ENCODE data around the gene RAX2.
"Not testable (repeated sequence)": the region's sequence is repeated elsewhere in the genome, so short reads cannot be mapped to it uniquely, and the experiment has no call there.

RAX2 gene

DNA sequence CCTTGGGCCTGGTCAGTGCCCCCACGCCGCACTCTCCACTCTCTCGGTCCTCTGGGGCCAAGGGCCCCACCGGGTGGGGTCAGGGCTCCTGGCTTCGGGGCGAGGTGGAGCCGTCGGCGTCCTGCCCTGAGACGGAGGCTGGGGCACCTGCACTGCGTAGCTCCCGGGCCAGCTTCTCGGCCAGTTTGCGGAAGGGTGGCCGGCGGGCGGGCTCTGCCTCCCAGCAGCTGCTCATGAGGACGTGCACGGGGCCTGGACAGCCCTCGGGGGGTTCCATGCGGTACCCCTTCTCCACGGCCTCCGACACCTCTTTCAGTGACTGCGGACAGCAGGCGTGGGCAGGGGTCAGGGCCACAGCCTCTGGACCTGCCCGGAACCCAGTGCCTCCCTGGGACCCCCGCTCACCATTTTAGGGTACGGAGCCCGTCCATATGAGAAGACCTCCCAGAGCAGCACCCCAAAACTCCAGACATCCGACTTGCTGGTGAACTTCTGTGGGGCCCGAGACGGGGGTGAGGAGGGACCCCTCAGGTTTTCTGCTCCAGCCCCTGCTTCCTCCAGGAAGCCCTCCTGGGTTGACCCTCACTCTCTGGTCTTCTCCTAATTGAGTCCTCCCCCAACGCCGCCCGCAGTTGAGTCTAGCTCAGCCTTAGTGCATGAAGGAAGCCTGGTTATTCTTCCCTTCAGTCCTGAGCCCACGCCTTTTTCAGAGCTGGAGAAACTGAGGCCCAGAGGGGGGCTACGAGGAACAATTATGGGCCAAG lies 6.3 kb upstream of the RAX2 start:
- DNase-seq (ENCODE audit: low read depth in 2 of 2), result no peak

DNA sequence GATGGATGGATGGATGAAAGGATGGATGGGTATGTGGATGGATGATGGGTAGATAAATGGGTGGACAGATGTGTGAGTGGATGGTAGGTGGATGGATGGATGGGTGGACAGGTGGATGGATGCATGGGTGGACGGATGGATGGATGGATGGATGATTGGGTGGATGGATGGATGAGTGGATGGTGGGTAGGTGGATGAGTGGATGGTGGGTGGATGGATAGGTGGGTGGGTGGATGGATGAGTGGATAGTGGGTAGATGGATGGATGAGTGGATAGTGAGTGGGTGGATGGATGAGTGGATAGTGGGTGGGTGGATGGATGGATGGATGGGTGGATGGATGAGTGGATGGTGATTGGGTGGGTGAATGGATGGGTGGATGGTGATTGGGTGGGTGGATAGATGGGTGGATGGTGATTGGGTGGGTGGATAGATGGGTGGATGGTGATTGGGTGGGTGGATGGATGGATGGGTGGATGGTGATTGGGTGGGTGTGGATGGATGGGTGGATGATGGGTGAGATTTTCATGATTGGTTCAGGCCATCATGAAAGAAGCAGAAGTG lies 4.5 kb upstream of the RAX2 start:
- no peak for DNase-seq (ENCODE audit: low read depth in 2 of 2)

DNA sequence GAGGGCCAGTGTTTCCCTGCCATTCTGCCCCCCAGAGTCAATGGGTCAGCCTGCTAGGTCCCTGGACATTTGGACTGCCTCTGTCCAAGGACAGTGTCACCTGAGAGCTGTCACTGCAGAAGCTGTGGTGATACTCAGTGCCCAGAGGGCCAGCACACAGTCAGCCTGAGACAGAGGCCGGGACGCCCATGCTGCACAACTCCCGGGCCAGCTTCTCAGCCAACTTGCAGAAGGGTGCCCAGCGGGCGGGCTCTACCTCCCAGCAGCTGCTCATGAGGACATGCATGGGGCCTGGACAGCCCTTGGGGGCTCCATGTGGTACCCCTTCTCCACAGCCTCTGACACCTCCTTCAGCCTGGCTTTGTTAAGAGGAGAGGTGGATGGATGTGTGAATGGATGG lies 3.8 kb upstream of the RAX2 start:
- no peak for DNase-seq (ENCODE audit: low read depth in 2 of 2)

DNA sequence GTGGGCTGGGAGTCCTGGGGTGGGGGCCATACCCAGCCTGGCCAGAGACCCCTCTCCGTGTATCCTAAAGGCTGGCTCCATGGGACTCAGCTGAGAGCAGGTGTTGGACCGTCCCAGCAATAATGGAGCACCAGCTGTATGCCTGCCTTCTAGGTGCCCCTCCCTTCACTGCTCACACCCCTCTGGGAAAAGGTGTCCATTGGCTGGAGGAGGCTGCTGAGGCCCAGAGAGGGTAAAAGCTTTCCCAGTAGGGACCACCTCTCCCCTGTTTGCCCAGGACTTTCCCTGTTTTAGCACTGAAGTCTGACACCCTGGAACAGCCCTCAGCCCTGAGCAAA lies 3.3 kb upstream of the RAX2 start:
- no peak for DNase-seq (ENCODE audit: low read depth in 2 of 2)

- DNase-seq (ENCODE audit: low read depth in 2 of 2), result no peak
These were observed 2.8 kb upstream of the RAX2 start for GRCh38 chr19:3774621-3775373.

DNA sequence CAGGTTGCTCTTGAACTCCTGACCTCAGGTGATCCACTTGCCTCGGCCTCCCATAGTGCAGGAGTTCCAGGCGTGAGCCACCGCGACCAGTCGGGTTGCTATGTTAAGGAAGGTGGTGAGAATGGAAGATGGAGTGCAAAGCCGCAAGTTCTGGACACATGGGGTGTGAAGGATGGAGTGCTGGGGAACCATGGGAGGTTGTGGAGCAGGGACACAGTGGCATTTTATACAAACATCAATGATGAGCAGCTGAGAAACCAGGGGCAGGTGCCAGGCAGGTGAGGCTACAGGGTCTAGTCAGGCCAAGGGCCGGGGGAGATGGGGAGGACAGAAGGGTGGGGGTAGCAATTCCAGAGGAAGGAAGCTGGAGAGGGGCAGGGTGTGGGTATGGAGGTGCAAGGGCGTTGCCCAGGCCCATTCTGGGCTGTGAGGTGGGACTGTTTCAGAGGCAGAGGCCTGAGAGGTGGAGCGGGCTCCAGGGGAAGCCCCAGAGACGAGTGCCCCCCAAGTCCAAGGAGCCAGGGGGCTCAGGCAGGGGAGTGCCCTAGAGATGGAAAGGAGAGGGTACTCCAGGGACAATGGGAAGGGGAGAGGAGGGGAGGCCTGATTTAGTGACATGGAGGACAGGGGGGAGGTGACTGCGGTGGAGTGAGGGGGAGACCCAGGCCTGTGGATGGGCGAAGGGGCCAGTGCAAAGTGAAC lies 1.9 kb upstream of the RAX2 start:
- no peak for DNase-seq (ENCODE audit: low read depth in 2 of 2)

GRCh38 chr19:3771000-3771905 lies 775 bp downstream of the RAX2 start:
- DNase-seq (ENCODE audit: low read depth in 2 of 2), result no peak

- DNase-seq (ENCODE audit: low read depth in 2 of 2), result no peak
These were observed 1.7 kb downstream of the RAX2 start for GRCh38 chr19:3770136-3770999.

- DNase-seq (ENCODE audit: low read depth in 2 of 2), result no peak
These were observed 2.5 kb downstream of the RAX2 start for GRCh38 chr19:3769494-3769893.

DNA sequence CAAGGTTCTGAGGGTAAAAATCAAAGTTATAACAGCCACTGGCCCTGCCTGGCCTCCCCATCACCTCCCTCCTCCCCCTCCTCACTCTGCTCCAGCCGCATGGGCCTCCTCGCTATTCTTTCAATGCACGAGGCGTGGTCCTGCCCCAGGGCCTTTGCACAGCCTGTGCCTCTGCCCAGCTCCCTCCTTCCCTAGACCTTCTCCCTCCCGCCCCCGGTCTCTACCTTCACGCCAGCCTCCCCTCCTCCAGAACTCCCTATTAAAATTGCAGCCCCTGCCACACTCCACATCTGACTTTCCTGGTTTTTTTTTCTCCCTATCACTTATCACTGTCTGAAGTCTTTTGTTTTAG lies 3.3 kb downstream of the RAX2 start:
- no peak for DNase-seq (ENCODE audit: low read depth in 2 of 2)

GRCh38 chr19:3768015-3768747 lies 3.8 kb downstream of the RAX2 start:
- DNase-seq (ENCODE audit: low read depth in 2 of 2), result no peak

DNA sequence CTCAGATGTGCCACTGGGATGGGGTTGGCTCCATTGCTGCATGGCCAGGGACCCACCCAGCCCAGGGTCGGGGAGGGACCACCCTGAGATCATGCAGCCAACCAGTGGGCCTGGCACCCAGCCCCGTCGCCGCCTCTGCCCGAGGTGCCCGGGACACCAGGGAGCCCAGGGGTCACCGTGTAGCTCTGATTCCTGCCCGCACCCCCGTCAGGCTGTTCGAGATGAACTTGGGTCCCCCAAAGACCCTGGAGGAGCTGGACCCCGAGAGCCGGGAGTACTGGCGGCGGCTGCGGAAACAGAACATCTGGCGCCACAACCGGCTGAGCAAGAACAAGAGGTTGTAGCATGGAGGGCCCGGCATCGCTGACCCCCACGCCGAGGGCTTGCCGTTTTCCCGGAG lies 5.0 kb downstream of the RAX2 start:
- no peak for DNase-seq (ENCODE audit: low read depth in 2 of 2)

DNA sequence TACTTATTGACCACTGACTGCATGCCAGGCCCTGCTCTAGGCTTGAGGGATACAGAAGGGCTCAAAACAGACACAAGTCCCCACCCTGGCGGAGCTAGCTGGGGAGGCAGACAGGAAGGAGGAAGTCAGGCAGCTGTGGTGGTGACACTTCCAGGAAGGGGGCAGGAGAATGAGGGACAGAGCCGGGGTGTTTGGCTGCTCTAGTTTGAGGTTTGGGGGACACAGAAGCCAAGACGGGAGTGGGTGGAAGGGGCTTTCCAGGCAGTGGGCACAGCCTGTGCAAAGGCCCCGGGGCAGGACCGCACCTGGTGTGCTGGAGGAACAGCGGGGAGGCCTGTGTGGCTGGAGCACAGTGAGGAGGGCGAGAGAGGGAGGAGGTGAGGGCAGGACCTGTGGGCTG lies 5.5 kb downstream of the RAX2 start:
- no peak for DNase-seq (ENCODE audit: low read depth in 2 of 2)

- DNase-seq (ENCODE audit: low read depth in 2 of 2), result not testable (repeated sequence)
These were observed 6.3 kb downstream of the RAX2 start for GRCh38 chr19:3765757-3766156.

- DNase-seq (ENCODE audit: low read depth in 2 of 2), result no peak
These were observed 6.9 kb downstream of the RAX2 start for GRCh38 chr19:3765121-3765520.

GRCh38 chr19:3762501-3763459 lies 9.2 kb downstream of the RAX2 start, which contains the start of gene MRPL54:
TSS of gene MRPL54 (plus strand) at chr19:3762682. CDS start at chr19:3762701, 19 bp downstream.
- peak; percentile 99 for DNase-seq (ENCODE audit: low read depth in 2 of 2)

GRCh38 chr19:3762130-3762473 lies 9.9 kb downstream of the RAX2 start:
- DNase-seq (ENCODE audit: low read depth in 2 of 2), result no peak

DNA sequence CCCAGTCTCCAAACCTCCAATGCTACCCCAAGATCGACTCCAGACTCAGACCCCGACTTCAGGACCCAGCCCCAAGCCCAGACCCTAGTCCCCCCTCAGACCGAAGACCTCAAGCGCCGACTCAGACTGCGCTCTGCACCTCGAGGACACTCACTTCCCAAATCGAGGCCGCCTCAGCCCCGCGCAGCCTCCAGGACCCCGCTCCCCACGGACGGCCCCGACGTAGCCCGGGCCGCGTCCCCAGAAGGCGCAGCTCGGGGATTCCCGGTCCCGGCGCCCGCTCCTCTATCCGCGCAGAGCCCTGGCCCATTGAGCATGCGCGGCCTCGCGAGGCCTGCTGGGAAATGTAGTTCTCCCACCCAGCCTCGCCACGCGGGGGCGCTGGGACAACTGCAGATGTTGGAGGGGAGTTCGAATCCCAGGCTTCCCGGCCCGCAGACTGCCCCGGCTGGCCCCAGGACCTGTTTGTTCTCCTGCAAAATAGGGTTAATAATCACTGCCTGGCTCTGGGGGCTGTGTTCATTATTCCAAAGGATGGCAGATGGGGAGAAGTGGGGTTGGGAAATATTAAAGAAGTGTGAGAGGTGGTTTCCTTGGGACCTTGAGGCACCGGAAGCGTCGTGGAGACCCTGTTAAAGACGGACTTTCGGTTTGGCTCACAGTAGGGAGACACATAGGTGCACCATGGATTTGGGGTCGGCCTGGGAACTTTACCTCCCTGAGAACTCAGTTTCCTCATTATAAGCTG lies 10.5 kb downstream of the RAX2 start, which contains the start of gene APBA3:
Gene APBA3 (minus strand): TSS at position 311 of the 748 bp plus-strand sequence. CDS start 1,428 bp downstream, outside the sequence.
- DNase-seq (ENCODE audit: low read depth in 2 of 2), result peak; percentile 90 to 94
